Right lobe of liver (tissue), 6 donors: ENCODE data around the gene CCDC66. TPM values are rescaled to one million over a fixed set of nuclear protein-coding genes. Genes with fewer than 3 reads are reported as not detected.

Experiments
- ATAC-seq, 4 donors: fragments of 200-7000 bp; cut with Tn5 transposase; one replicate each; pipeline ENCODE4 v1.9.1; 2020; ENCODE audit warnings: mild to moderate bottlenecking in 4 of 4, moderate library complexity in 4 of 4
- DNase-seq, 3 donors: peaks; one replicate each; pipeline ENCODE4 v3.0.0-alpha.2; 2020
- H3K27ac ChIP-seq, 3 donors: fragments of 200-600 bp; one replicate each; pipeline ENCODE4 v1.8.0; 2022
- H3K27me3 ChIP-seq, 2 donors: fragments of 200-600 bp; one replicate each; pipeline ENCODE4 v1.8.0; 2022
- H3K36me3 ChIP-seq, 4 donors: fragments of 200-600 bp; sonication (generic) in 1 of 4; one replicate each; pipeline versions ENCODE4 v1.5.1 to v1.8.0; 2017 to 2022; ENCODE audit warnings: control low read depth in 1 of 4
- H3K4me1 ChIP-seq, 4 donors: fragments of 200-600 bp; sonication (generic) in 1 of 4; one replicate each; pipeline versions ENCODE4 v1.5.1 to v1.8.0; 2017 to 2022; ENCODE audit warnings: control low read depth in 1 of 4
- H3K4me3 ChIP-seq, 3 donors: fragments of 200-600 bp; one replicate each; pipeline ENCODE4 v1.8.0; 2022
- H3K9me3 ChIP-seq, 4 donors: fragments of 200-600 bp; sonication (generic) in 1 of 4; one replicate each; pipeline versions ENCODE4 v1.5.1 to v1.8.0; 2017 to 2022; ENCODE audit warnings: control low read depth in 1 of 4
- POLR2A ChIP-seq: fragments of 450-650 bp; IDR thresholded peaks from one replicate; pipeline ENCODE4 v1.6.1; 2017; ENCODE audit warnings: antibody characterized with exemption, mild to moderate bottlenecking
- WGBS: methylation state at CpG from one replicate; pipeline ENCODE4 v1.1.6; 2018; ENCODE audit warnings: low coverage, low lambda C conversion rate; ENCODE audit not compliant: insufficient coverage; ENCODE audit errors: missing lambda C conversion rate; 5-methylcytosine and 5-hydroxymethylcytosine counted together
- intact Hi-C, 2 donors: fragments of 100-400 bp; cut with DNase I; formaldehyde crosslinking; loops; one replicate each; pipeline versions ENCODE4 v1.11.2 to v1.14.1; 2022
- total RNA-seq, 6 experiments: library from RNA; depleted of rRNA in 2 of 6; stranded (reverse); fragments of >200 nt in 2 of 6; fragmentation: NEBNext Ultra II Directional in 3 of 6; extraction: Animal tissue kit (Norgen Biotek cat#: 25700) in 3 of 6; gene quantifications; one replicate each; pipeline versions ENCODE4 v1.1.0 to v1.2.4, GENCODE V29; 2016 to 2023
- TF ChIP-seq, protein P1 (sequence below), 4 donors: fragments of 200-600 bp in 3 of 4; fragments of 450-650 bp in 1 of 4; IDR thresholded peaks; one replicate each; pipeline versions ENCODE4 v1.5.1 to v1.8.0; 2016 to 2022; ENCODE audit warnings: antibody characterized with exemption in 4 of 4, mild to moderate bottlenecking in 2 of 4
- donor health status: DM: no; HTN: yes; CAD: no.
- donor health status: DM: no; HTN: no; CAD: no.
- donor health status: DM: no; HTN: no; CAD: no.
- donor health status: DM: no; HTN: yes; CAD: no.
- donor health status: DM: no; HTN: yes; CAD: no.

CCDC66 gene
- total RNA-seq, 6 experiments from 2014 or later = 4.5 to 9.0 (median 6.9) TPM

DNA sequence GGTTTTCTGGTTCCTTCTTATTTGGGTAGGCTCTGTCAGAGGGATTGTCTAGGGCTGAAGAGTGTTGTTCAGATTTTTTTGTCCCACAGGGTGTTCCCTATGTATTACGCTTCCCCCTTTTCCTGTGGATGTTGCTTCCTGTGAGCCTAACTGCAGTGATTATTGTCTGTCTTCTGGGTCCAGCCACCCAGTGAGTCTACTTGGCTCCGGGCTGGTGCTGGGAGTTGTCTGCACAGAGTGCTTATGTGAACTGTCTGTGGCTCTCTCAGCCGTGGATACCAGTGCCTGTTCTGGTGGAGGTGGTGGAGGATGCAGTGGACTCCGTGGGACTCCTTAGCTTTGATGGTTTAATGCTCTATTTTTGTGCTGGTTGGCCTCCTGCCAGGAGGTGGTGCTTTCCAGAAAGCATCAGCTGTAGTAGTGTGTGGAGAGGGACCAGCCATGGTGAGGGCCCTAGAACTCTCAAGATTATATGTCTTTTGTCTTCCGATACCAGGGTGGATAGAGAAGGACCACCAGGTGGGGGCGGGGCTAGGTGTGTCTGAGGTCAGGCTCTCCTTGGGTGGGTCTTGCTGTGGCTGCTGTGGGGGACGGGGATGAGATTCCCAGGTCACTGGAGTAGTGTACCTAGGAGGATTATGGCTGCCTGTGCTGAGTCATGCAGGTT, 53.8 kb downstream of the CCDC66 start:
- DNase-seq (no peak), ATAC-seq (no peak)
- Histone ChIP-seq H3K4me1 (no peaks in the 10 kb centered on the region), H3K9me3 (no peaks in the 10 kb centered on the region), H3K27ac (no peak overlapping the region), H3K4me3 (no peak overlapping the region), H3K27me3 (no peaks in the 10 kb centered on the region), H3K36me3 (peaks cover 0 to 4% (median 0%) of the 10 kb centered on the region in 4 donors)
- intact Hi-C loops = no loop called here
- 82% methylated on average over 4 of the region's 7 CpGs for WGBS
- TF ChIP-seq, protein P1, sequence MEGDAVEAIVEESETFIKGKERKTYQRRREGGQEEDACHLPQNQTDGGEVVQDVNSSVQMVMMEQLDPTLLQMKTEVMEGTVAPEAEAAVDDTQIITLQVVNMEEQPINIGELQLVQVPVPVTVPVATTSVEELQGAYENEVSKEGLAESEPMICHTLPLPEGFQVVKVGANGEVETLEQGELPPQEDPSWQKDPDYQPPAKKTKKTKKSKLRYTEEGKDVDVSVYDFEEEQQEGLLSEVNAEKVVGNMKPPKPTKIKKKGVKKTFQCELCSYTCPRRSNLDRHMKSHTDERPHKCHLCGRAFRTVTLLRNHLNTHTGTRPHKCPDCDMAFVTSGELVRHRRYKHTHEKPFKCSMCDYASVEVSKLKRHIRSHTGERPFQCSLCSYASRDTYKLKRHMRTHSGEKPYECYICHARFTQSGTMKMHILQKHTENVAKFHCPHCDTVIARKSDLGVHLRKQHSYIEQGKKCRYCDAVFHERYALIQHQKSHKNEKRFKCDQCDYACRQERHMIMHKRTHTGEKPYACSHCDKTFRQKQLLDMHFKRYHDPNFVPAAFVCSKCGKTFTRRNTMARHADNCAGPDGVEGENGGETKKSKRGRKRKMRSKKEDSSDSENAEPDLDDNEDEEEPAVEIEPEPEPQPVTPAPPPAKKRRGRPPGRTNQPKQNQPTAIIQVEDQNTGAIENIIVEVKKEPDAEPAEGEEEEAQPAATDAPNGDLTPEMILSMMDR (IDR thresholded peaks at IDR 0.05) = no peak
- TF ChIP-seq POLR2A = no peak

DNA sequence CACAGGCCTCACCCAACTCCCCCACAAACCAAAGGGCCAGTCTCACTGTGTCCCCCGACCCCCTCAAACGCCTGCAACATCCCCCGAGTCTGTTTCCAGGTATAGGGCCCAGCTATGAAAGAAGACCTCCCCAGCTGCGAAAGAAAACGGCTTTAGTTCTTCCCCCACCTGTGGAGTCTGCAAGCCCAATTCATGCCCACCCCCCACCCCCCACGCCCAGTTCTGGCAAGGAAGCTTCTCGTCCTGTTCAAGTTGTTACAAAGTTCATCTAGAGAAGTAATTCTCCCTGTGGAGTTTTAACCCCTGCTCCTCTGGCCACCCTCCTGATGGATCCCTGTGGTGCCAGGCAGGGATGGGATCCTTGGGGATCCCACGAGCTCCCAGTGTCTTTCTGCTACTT, 54.4 kb downstream of the CCDC66 start:
- H3K27me3 ChIP-seq = no peaks in the 10 kb centered on the region
- no peak overlapping the region for H3K27ac ChIP-seq
- no peak overlapping the region for H3K4me3 ChIP-seq
- H3K9me3 ChIP-seq = no peaks in the 10 kb centered on the region
- no peaks in the 10 kb centered on the region for H3K4me1 ChIP-seq
- DNase-seq (no peak), ATAC-seq (no peak)
- WGBS = 76% methylated on average over 2 of the region's 8 CpGs
- no peaks in the 10 kb centered on the region for H3K36me3 ChIP-seq
- TF ChIP-seq POLR2A = no peak
- TF ChIP-seq, protein P1 (IDR thresholded peaks at IDR 0.05) = no peak
- intact Hi-C loops = no loop called here

DNA sequence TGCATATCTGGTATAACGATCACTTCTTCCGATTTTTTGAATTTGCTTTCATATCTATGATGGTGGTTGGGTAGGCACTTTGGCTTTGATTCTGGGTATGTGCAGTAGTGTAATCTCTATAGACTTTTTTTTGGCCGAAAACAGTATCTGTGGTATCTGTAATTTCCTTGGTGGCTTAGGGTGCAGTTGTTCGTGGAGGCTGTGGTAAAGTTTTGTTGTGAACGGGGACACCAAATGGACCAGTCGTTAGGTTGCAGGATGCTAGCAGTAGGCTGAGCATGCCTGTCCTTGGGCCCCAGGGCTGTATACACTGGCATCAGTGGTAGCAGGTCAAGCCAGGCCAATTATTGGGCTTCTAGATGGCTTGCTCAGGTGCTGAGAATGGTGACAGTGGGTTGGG, 55.2 kb downstream of the CCDC66 start:
- no peak overlapping the region for H3K4me3 ChIP-seq
- no peaks in the 10 kb centered on the region for H3K27me3 ChIP-seq
- H3K36me3 ChIP-seq = peaks cover 0 to 2% (median under 1%) of the 10 kb centered on the region in 4 donors
- intact Hi-C loops = no loop called here
- DNase-seq (no peak), ATAC-seq (no peak)
- no peaks in the 10 kb centered on the region for H3K4me1 ChIP-seq
- no peaks in the 10 kb centered on the region for H3K9me3 ChIP-seq
- no peak overlapping the region for H3K27ac ChIP-seq
- 90% methylated on average over 6 of the region's 6 CpGs for WGBS
- TF ChIP-seq POLR2A = no peak
- TF ChIP-seq, protein P1 (IDR thresholded peaks at IDR 0.05) = no peak

DNA sequence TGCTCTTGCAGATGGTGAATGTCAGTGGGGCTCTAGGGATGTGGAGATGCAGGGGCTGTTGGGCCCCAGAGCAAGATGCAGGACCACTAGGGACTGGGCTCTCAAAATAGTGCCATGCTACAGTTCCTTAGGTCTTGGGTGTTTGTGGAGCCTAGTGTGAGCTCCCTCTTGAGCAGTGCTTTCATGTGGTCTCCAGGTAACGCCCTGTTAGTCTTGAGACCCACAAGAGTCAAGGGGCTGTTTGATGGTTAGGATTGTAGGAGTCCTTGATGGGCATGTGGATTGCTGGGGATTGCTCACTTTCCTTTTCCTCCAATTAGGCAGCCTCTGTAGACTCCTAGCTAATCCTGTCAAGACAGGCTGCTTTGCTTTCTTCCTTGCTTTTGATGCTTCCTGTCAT, 56.0 kb downstream of the CCDC66 start:
- ATAC-seq = no peak
- TF ChIP-seq, protein P1 (IDR thresholded peaks at IDR 0.05) = no peak
- no peak for TF ChIP-seq POLR2A

More for the DNA sequence above, 56.0 kb downstream of the CCDC66 start:
- H3K27ac ChIP-seq = no peak overlapping the region
- no peak for DNase-seq
- peaks cover 0 to 9% (median 4%) of the 10 kb centered on the region in 4 donors for H3K36me3 ChIP-seq
- H3K27me3 ChIP-seq = no peaks in the 10 kb centered on the region
- no peaks in the 10 kb centered on the region for H3K9me3 ChIP-seq
- WGBS = 80% methylated on average over 1 of the region's 1 CpG
- intact Hi-C loops = no loop called here
- no peaks in the 10 kb centered on the region for H3K4me1 ChIP-seq
- no peak overlapping the region for H3K4me3 ChIP-seq
